T1000 (cell line): Measurements from ENCODE around the gene NDUFAF3.

ENCODE experiments used
- DNase-seq: peaks from one replicate; lab custom pipeline; 2025; ENCODE audit warnings: mixed read lengths; lab: John Stamatoyannopoulos, UW

Gene NDUFAF3

GRCh38 chr3:49054344-49054862 lies 32.5 kb downstream of the NDUFAF3 start:
- no peak for DNase-seq

GRCh38 chr3:49057268-49057667 lies 35.3 kb downstream of the NDUFAF3 start:
- DNase-seq = no peak

- DNase-seq = no peak
Measured at GRCh38 chr3:49058011-49058410, 36.1 kb downstream of the NDUFAF3 start.
